ENCODE measurements around the gene CHD6.

The CHD6 gene

GRCh38 chr20:41364967-41365765, 253.0 kb downstream of the CHD6 start:
- no peaks in the 10 kb centered on the region for H3K9me3 ChIP-seq (ENCODE audit: control insufficient read depth, insufficient read depth, low read length)
- H3K9ac ChIP-seq (ENCODE audit: low read depth, low read length) = no peak overlapping the region
- H3K27me3 ChIP-seq (ENCODE audit: control insufficient read depth, insufficient read depth, low read length) = peaks cover 39% of the 10 kb centered on the region
- H3K4me3 ChIP-seq (ENCODE audit: low read depth, low read length) = peak overlapping the region; percentile 28
- no peaks in the 10 kb centered on the region for H3K4me1 ChIP-seq (ENCODE audit: control insufficient read depth, insufficient read depth, low read length)
- no peaks in the 10 kb centered on the region for H3K36me3 ChIP-seq (ENCODE audit: control insufficient read depth, insufficient read depth, low read length)

DNA sequence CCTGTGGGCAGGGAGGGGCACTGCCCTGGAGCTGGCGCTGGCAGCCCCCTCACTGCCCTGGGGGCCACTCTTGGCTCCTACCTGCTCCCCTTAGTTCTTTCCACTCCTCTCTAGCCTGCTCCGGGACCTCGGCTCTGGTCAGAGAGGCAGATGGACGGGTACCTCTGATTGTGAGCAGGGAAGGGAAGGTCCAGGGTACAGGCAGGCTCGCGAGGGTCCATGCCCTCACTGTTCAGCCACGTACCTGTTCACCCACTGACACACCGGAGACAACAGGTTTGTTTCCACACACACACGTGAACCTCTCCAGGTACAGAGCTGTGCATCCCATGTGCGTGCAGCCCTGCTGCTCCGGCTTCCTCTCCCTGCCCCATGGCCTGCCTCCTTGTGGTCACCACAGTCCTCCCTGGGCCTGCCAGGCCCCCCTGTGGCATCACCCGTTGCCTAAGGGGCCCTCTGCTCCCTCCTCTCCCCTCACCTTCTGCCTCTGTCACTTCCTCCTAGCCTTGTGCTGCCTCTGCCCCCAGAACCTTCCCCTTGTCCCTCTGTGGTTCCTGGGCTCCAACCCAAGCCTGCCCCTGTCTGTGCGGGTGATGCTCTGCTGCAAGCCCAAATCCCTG, 253.8 kb downstream of the CHD6 start:
- Histone ChIP-seq H3K4me3 (ENCODE audit: low read depth, low read length) (no peak overlapping the region), H3K4me1 (ENCODE audit: control insufficient read depth, insufficient read depth, low read length) (no peaks in the 10 kb centered on the region), H3K9ac (ENCODE audit: low read depth, low read length) (no peak overlapping the region), H3K36me3 (ENCODE audit: control insufficient read depth, insufficient read depth, low read length) (no peaks in the 10 kb centered on the region), H3K27me3 (ENCODE audit: control insufficient read depth, insufficient read depth, low read length) (peaks cover 35% of the 10 kb centered on the region), H3K9me3 (ENCODE audit: control insufficient read depth, insufficient read depth, low read length) (no peaks in the 10 kb centered on the region)

GRCh38 chr20:41363601-41364000, 254.6 kb downstream of the CHD6 start:
- Histone ChIP-seq H3K9me3 (ENCODE audit: control insufficient read depth, insufficient read depth, low read length) (no peaks in the 10 kb centered on the region), H3K4me1 (ENCODE audit: control insufficient read depth, insufficient read depth, low read length) (no peaks in the 10 kb centered on the region), H3K36me3 (ENCODE audit: control insufficient read depth, insufficient read depth, low read length) (no peaks in the 10 kb centered on the region), H3K9ac (ENCODE audit: low read depth, low read length) (no peak overlapping the region), H3K4me3 (ENCODE audit: low read depth, low read length) (no peak overlapping the region), H3K27me3 (ENCODE audit: control insufficient read depth, insufficient read depth, low read length) (peaks cover 31% of the 10 kb centered on the region)

DNA sequence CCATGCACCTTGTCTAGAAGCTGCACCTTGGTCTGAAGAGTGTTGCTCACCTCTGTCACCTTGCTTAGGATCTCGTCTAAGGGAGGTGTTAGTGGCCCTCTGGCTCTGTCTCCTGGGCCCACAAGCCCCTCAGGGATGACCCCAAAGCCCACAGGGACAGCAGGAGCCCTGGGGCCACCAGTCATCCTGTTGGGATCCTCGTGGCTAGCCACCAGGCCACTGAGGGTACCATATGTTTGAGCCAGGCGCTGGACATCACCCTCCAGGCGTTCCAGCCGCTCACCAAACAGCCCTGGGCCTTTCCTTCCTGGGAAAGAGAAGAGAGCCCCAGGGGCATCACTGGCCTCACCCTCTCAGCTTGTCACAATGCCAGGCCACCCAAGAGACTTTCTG, 255.4 kb downstream of the CHD6 start:
- Histone ChIP-seq H3K9ac (ENCODE audit: low read depth, low read length) (no peak overlapping the region), H3K27me3 (ENCODE audit: control insufficient read depth, insufficient read depth, low read length) (peaks cover 26% of the 10 kb centered on the region), H3K9me3 (ENCODE audit: control insufficient read depth, insufficient read depth, low read length) (no peaks in the 10 kb centered on the region), H3K4me1 (ENCODE audit: control insufficient read depth, insufficient read depth, low read length) (no peaks in the 10 kb centered on the region), H3K4me3 (ENCODE audit: low read depth, low read length) (no peak overlapping the region), H3K36me3 (ENCODE audit: control insufficient read depth, insufficient read depth, low read length) (no peaks in the 10 kb centered on the region)

- Histone ChIP-seq H3K36me3 (ENCODE audit: control insufficient read depth, insufficient read depth, low read length) (peaks cover 2% of the 10 kb centered on the region), H3K9ac (ENCODE audit: low read depth, low read length) (no peak overlapping the region), H3K9me3 (ENCODE audit: control insufficient read depth, insufficient read depth, low read length) (no peaks in the 10 kb centered on the region), H3K4me3 (ENCODE audit: low read depth, low read length) (no peak overlapping the region), H3K4me1 (ENCODE audit: control insufficient read depth, insufficient read depth, low read length) (no peaks in the 10 kb centered on the region), H3K27me3 (ENCODE audit: control insufficient read depth, insufficient read depth, low read length) (peaks cover 19% of the 10 kb centered on the region)
These were observed 256.1 kb downstream of the CHD6 start for GRCh38 chr20:41361757-41362747.

GRCh38 chr20:41360831-41361756, 257.1 kb downstream of the CHD6 start:
- Histone ChIP-seq H3K36me3 (ENCODE audit: control insufficient read depth, insufficient read depth, low read length) (peaks cover 2% of the 10 kb centered on the region), H3K4me3 (ENCODE audit: low read depth, low read length) (no peak overlapping the region), H3K4me1 (ENCODE audit: control insufficient read depth, insufficient read depth, low read length) (no peaks in the 10 kb centered on the region), H3K9ac (ENCODE audit: low read depth, low read length) (no peak overlapping the region), H3K9me3 (ENCODE audit: control insufficient read depth, insufficient read depth, low read length) (no peaks in the 10 kb centered on the region), H3K27me3 (ENCODE audit: control insufficient read depth, insufficient read depth, low read length) (peaks cover 17% of the 10 kb centered on the region)

DNA sequence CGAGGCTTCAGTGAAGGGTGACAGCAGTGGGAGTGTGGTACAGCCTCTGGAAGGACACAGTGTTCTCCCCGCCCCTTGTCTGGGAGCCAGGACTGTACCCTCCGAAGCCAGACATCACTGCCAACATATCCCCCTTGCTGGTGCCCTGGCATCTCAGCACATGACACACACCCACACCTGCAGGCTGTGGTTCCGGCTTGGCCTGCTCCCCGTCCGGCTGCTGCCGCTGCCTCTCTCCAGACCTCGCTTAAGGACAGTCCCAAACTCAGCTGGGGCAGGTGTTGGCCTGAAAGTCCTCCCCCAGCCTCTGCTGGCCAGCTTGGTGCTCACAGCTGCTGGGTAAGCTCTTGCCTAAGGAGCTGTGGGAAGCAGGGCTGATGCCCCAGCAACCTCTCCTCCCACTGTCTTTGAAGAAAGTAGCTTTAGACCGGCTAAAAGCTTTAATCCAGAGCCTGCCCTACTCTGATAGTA, 258.6 kb downstream of the CHD6 start:
- H3K36me3 ChIP-seq (ENCODE audit: control insufficient read depth, insufficient read depth, low read length) = peaks cover 2% of the 10 kb centered on the region
- H3K4me3 ChIP-seq (ENCODE audit: low read depth, low read length) = no peak overlapping the region
- no peaks in the 10 kb centered on the region for H3K4me1 ChIP-seq (ENCODE audit: control insufficient read depth, insufficient read depth, low read length)
- H3K9me3 ChIP-seq (ENCODE audit: control insufficient read depth, insufficient read depth, low read length) = no peaks in the 10 kb centered on the region
- H3K9ac ChIP-seq (ENCODE audit: low read depth, low read length) = no peak overlapping the region
- H3K27me3 ChIP-seq (ENCODE audit: control insufficient read depth, insufficient read depth, low read length) = peaks cover 2% of the 10 kb centered on the region

DNA sequence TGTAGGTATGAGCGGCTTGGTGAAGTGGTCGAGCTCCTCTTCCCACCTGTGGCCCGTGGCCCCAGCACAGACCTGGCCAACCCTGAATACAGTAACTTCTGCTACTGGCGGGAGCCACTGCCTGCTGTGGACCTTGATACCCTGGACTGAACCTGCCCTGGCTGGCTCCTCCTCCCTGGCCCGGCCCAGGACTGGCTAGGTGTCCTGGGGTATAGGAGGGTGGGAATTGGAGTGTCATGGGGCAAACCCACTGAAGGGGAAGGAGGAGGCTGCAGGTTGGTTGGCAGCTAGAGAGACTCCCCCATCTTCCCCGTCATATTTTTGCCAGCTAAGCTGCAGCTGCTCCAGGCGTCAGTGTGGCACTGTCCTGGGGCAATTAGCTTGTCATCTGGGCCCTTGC, 259.5 kb downstream of the CHD6 start:
- H3K27me3 ChIP-seq (ENCODE audit: control insufficient read depth, insufficient read depth, low read length) = no peaks in the 10 kb centered on the region
- H3K4me3 ChIP-seq (ENCODE audit: low read depth, low read length) = no peak overlapping the region
- no peak overlapping the region for H3K9ac ChIP-seq (ENCODE audit: low read depth, low read length)
- H3K9me3 ChIP-seq (ENCODE audit: control insufficient read depth, insufficient read depth, low read length) = no peaks in the 10 kb centered on the region
- H3K4me1 ChIP-seq (ENCODE audit: control insufficient read depth, insufficient read depth, low read length) = no peaks in the 10 kb centered on the region
- peaks cover 2% of the 10 kb centered on the region for H3K36me3 ChIP-seq (ENCODE audit: control insufficient read depth, insufficient read depth, low read length)

- peaks cover 2% of the 10 kb centered on the region for H3K36me3 ChIP-seq (ENCODE audit: control insufficient read depth, insufficient read depth, low read length)
- H3K4me1 ChIP-seq (ENCODE audit: control insufficient read depth, insufficient read depth, low read length) = no peaks in the 10 kb centered on the region
- no peaks in the 10 kb centered on the region for H3K9me3 ChIP-seq (ENCODE audit: control insufficient read depth, insufficient read depth, low read length)
- H3K27me3 ChIP-seq (ENCODE audit: control insufficient read depth, insufficient read depth, low read length) = no peaks in the 10 kb centered on the region
- no peak overlapping the region for H3K4me3 ChIP-seq (ENCODE audit: low read depth, low read length)
- H3K9ac ChIP-seq (ENCODE audit: low read depth, low read length) = no peak overlapping the region
These were observed 259.9 kb downstream of the CHD6 start for GRCh38 chr20:41358230-41358629.

DNA sequence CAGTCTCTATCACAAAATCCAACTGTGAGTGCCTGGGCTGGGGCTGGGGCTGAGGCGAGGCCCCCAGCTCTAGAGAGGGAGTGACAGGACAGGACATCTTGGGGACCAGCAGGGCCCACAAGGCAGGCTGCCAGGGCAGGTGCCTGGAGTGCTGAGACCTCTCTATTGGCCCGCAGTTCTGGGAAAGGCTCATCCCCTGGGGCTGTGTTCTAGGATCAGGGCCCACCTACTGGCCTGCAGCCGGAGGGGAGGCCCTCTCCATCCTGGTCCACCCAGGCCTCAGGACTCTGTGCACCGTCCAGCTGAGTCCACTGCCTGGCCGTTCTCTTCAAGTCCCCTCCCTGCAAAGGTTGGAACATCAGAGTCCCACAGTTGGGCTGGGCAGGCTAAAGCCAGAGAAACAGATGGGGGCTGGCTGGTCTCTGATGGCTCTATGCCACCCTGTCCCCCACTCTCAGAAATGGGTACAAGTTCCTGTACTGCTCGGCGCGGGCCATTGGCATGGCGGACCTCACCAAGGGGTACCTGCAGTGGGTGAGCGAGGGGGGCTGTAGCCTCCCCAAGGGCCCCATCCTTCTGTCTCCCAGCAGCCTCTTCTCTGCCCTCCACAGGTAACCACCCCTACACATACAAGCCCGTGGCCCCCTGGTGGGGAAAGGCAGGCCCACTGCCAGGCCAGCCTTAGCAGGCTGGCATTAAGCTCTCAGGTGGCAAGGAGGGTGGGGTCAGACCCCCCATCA, 260.6 kb downstream of the CHD6 start:
- H3K4me3 ChIP-seq (ENCODE audit: low read depth, low read length) = no peak overlapping the region
- peaks cover 2% of the 10 kb centered on the region for H3K36me3 ChIP-seq (ENCODE audit: control insufficient read depth, insufficient read depth, low read length)
- H3K4me1 ChIP-seq (ENCODE audit: control insufficient read depth, insufficient read depth, low read length) = no peaks in the 10 kb centered on the region
- H3K9ac ChIP-seq (ENCODE audit: low read depth, low read length) = no peak overlapping the region
- H3K9me3 ChIP-seq (ENCODE audit: control insufficient read depth, insufficient read depth, low read length) = no peaks in the 10 kb centered on the region
- H3K27me3 ChIP-seq (ENCODE audit: control insufficient read depth, insufficient read depth, low read length) = no peaks in the 10 kb centered on the region

Data from iPS-15b (cell line).